Measurements from ENCODE around the gene MCM6.

MCM6 gene

GRCh38 chr2:135870571-135870970, 5.7 kb downstream of the MCM6 start:
- DNase-seq (ENCODE audit: low read depth in 2 of 3, low spot score in 1 of 3): no peak

GRCh38 chr2:135863233-135863632, 13.0 kb downstream of the MCM6 start:
- DNase-seq (ENCODE audit: low read depth in 2 of 3, low spot score in 1 of 3): no peak

GRCh38 chr2:135862718-135863117, 13.5 kb downstream of the MCM6 start:
- no peak for DNase-seq (ENCODE audit: low read depth in 2 of 3, low spot score in 1 of 3)

GRCh38 chr2:135853401-135853800, 22.8 kb downstream of the MCM6 start:
- no peak for DNase-seq (ENCODE audit: low read depth in 2 of 3, low spot score in 1 of 3)

DNA sequence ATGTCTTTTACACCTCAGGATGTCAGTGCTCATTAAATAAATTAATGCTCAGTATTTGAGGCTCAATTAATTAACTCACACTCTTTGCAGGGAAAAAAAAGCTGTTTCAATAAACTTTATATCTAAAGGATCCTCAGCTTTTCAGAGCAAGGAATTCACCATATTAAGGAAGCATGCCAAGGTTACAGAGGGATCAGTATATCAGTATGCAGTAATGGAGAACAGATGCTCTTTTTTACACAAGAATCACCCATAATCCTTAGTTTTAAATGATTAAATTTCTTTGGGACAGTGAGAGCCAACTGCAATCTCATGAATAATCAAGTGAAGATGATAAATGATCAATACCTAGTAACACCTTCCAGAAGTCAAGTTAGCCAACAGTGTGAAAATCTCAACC, 24.4 kb downstream of the MCM6 start:
- no peak for DNase-seq (ENCODE audit: low read depth in 2 of 3, low spot score in 1 of 3)

DNA sequence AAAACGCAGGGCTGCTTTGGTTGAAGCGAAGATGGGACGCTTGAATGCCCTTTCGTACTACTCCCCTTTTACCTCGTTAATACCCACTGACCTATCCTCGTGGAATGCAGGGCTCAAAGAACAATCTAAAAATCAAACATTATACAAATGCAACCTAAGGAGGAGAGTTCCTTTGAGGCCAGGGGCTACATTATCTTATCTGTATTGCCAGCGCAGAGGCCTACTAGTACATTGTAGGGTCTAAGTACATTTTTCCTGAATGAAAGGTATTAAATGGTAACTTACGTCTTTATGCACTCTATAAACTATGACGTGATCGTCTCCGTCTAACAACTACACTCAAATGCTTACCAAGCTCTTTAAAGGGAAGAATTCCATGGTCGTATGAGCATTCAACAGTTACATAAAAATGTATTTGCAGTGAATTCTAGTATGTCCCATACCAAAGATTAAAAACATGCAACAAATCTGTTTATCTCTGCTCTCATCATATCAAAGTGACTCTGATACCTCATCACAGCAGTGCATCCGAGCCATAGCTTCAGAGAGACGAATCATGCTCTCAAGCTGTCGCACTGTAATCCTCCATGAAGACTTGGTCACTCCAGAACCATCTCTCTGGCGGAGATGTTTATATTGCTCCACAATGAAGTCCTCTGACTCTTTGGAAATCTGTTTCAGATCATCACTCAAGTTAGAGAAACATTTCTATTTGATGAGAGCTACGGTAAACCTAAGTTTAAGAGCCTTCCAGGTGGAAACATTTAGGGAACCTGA, 25.2 kb downstream of the MCM6 start:
- no peak for DNase-seq (ENCODE audit: low read depth in 2 of 3, low spot score in 1 of 3)

DNA sequence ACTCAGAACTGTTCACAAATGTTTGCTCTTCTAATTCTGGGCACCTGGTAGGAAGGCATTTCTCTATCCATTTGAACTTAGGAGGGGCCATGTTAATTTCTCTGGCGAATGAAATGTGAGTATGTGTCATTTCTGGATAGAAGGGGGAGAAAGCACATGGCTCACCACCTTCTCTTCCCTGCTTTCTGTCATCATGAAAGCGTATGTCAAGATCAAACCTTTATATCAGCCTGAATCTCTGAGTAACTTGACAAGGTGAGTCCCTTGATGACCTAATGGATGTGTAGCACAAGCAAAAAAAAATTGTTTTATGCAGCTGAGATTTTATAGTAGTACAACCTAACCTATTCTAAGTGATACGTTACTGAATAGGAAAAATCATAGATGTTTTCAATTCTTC, 27.2 kb downstream of the MCM6 start:
- no peak for DNase-seq (ENCODE audit: low read depth in 2 of 3, low spot score in 1 of 3)

GRCh38 chr2:135845997-135846396, 30.2 kb downstream of the MCM6 start:
- no peak for DNase-seq (ENCODE audit: low read depth in 2 of 3, low spot score in 1 of 3)

- DNase-seq (ENCODE audit: low read depth in 2 of 3, low spot score in 1 of 3): no peak
Observed at GRCh38 chr2:135845257-135845656, 31.0 kb downstream of the MCM6 start.

DNA sequence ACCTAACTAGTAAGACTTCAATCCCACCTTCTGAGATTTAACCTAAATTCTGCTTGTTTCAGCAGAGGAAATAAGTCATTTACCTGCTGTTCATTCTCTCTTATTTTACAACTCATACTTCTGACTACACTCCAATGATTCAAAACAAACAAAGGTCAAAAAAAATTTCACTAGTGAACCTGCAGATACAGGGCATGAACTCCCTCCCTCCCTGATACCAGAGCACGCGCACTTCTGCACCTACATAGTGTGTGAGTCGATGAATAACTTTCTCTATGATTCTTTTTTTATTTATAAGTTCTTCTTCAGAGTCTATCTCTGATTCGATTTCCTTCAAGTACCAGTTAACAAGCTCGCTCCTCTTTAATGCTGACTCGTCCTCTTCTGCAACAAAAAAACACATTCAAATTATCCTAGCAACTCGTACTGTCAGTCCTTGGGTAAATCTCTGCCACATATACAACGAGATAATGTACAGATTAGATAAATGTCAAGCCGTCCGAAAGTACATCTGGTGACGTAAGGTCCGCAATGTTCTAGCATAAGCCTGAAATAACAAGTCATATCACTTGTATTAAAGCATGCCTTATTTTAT, 31.8 kb downstream of the MCM6 start:
- DNase-seq (ENCODE audit: low read depth in 2 of 3, low spot score in 1 of 3): no peak

- no peak for DNase-seq (ENCODE audit: low read depth in 2 of 3, low spot score in 1 of 3)
Observed at GRCh38 chr2:135843671-135844070, 32.6 kb downstream of the MCM6 start.

DNA sequence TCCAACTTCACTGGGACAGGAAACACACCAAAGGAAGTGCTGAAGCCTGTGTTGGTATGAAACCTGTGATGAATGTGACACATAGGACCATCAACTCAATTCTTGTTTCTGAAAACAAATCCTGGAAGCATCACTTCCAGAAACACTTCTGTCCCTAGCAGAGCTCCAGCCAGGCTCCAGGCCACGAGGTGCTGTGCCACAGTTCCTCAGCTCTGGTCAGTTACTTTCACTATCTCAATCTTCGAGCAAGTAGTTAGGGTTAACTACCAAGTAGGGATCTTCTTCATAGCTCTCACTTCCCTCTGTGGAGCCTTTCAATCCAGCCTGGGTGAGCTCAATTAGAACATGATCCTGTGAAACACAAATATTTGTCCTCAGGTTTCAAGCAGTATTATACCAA, 35.6 kb downstream of the MCM6 start:
- DNase-seq (ENCODE audit: low read depth in 2 of 3, low spot score in 1 of 3): no peak

- DNase-seq (ENCODE audit: low read depth in 2 of 3, low spot score in 1 of 3): no peak
Observed at GRCh38 chr2:135839713-135840112, 36.5 kb downstream of the MCM6 start.

GRCh38 chr2:135838502-135838901, 37.7 kb downstream of the MCM6 start:
- DNase-seq (ENCODE audit: low read depth in 2 of 3, low spot score in 1 of 3): no peak

- DNase-seq (ENCODE audit: low read depth in 2 of 3, low spot score in 1 of 3): no peak
Observed at GRCh38 chr2:135836596-135837270, 39.5 kb downstream of the MCM6 start, which contains the start of gene LCT. TSS of gene LCT (minus strand) at chr2:135837184. CDS start at chr2:135837169, 15 bp downstream.

- DNase-seq (ENCODE audit: low read depth in 2 of 3, low spot score in 1 of 3): no peak
Observed at GRCh38 chr2:135832891-135833290, 43.4 kb downstream of the MCM6 start.

DNA sequence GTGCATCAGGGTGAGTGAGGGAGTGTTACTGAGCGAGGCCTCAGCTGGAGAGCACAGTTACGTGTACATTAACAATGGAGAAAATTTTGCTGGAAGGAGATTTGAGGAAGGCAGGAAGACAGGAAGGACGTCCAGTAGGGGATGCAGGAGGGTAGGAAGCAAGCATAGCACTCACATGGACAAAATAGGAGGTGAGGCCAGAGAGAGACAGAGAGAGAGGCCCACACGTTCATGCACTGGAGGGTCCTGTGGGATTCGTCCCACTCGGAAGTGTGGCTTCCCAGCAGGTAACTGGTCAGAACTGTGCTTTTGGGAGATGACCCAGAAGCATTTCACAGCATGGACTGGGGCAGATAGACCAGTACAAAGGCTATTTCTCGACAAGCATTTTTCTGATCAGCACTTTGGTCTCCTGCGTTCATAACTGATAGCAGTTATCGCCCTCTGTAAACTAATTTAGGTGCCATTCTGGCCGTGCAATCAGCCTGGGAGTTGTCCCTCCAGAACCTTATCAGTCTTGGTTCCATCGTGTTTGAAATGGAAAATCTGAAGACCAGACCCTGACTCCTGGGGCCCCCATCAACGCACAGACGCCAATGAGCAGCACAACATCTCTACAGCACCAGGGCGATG, 44.9 kb downstream of the MCM6 start:
- no peak for DNase-seq (ENCODE audit: low read depth in 2 of 3, low spot score in 1 of 3)

DNA sequence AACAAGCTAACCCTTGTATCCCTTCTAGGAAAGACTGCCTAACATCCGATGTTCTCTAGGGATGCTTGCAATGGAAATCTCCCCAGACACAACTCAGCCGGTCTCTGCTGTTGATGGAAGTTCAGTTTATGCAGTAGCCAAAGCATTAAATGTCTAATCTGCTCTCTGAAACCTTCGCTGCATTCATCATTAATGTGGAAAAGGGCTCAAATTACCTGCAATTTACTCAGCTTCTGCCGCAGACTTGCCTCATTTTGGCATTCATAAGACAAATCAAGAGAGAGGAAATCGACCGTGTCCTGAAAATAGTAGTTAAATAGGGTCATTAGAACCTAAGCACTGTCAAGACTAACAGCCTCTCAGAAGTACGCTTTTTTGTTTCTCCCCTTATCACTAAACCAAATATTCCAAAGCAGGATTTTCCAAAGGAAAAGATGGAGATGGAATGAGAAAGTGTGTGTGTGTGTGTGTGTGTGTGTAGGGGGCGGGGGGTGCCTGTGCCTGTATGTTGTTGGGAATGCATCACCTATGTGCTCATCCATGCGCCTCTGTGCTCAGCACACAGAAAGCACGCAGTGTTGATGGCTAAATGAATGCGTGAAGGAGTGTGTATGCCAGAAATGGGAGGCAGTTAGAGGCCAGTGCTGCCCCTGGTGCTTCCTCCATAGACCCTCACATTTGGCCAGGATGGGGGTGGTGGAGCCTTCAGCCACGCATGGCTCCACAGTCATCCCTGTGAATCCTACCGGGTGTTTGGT, 46.7 kb downstream of the MCM6 start:
- DNase-seq (ENCODE audit: low read depth in 2 of 3, low spot score in 1 of 3): no peak

DNA sequence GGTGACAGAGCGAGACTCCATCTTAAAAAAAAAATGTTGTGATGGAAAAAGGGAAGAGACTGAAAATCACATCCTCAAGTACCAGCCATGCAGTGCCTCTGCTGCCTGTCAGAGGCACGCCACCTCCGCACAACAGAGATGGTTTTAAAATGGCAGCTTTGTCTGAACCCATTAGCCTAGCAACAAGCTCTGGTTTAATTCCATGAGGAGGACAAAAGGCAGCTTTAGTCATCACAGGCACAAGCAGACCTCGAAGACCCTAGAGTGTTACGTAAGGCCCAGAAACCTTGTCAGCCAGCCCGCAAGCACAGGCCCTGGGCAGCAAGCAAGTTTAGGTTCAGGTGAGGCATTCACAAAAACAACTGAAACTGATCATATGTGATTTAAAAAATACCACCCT, 49.7 kb downstream of the MCM6 start:
- DNase-seq (ENCODE audit: low read depth in 2 of 3, low spot score in 1 of 3): no peak

DNA sequence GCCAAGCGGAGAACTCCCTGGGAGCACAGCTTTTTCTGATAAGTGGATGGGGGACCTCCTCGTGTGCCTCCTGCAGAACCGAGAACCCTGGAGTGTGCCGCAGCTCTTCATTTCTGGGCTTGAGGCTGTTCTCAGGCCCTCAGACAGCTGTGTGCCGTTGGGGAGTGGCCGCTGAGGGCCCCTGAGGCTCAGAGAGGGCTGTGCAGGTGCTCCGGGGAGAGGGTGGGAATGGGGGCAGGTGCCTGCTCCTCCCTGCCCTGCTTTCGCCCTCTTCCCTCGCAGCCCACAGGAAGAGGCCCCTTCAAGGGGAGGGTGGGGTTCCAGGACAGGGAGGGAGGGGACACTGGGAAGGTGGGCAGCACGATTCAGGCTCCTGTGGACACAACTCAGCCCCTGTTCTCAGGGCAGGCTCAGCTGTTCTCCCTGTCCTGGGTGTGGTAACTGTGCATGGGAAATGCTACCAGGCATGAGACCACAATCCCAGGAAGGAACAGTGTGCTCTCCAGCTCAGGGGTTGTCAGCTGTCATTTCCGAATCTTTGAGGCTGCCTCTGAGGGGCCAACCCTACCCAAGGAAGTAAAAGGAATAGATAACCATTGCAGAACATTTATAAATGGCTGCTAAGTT, 50.6 kb downstream of the MCM6 start:
- no peak for DNase-seq (ENCODE audit: low read depth in 2 of 3, low spot score in 1 of 3)

DNA sequence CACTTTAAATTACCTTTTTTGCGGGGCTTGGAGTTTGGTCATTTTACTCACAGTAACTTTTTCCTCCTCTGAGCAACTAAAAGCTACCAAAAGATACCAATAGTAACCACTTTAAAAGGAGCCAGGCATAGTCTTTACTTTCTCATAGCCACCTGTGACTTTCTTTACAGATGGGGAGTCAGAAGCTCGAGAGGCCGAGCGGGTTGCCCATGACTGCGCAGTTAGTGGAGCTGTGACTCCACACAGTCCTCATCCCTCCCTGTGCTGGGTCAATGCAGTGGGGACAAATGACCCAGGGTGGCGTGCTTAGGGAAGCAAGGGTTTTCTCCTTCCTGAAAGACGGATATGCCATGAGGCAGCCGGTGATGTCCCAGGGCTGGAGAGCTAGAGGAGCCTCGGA, 51.1 kb downstream of the MCM6 start:
- DNase-seq (ENCODE audit: low read depth in 2 of 3, low spot score in 1 of 3): no peak

Measured in stimulated activated CD4-positive, alpha-beta T cell treated with anti-CD3 and anti-CD28 coated beads, Interleukin-12 subunit alpha, Interleukin-12 subunit beta, amount 100 ng/mL, for 48 hours (primary cell).